GM04504 (cell line): ENCODE measurements around the gene BHLHE40.

Experiments
- DNase-seq: peaks from one replicate; pipeline ENCODE4 v3.0.0-alpha.2; 2012; ENCODE audit warnings: low read depth

Gene BHLHE40

GRCh38 chr3:5019411-5020241 is 40.4 kb downstream of the BHLHE40 start:
- DNase-seq = no peak

GRCh38 chr3:5020242-5020722 is 41.0 kb downstream of the BHLHE40 start:
- DNase-seq = no peak

- no peak for DNase-seq
These were observed 42.2 kb downstream of the BHLHE40 start for GRCh38 chr3:5021116-5022092.

GRCh38 chr3:5022187-5022965 is 43.1 kb downstream of the BHLHE40 start:
- no peak for DNase-seq

GRCh38 chr3:5022966-5023776 is 43.9 kb downstream of the BHLHE40 start:
- peak; percentile 94 for DNase-seq

- DNase-seq = no peak
These were observed 44.6 kb downstream of the BHLHE40 start for GRCh38 chr3:5023777-5024346.

- DNase-seq = no peak
These were observed 46.8 kb downstream of the BHLHE40 start for GRCh38 chr3:5026046-5026362.

GRCh38 chr3:5029715-5030114 is 50.5 kb downstream of the BHLHE40 start:
- no peak for DNase-seq

- no peak for DNase-seq
These were observed 50.9 kb downstream of the BHLHE40 start for GRCh38 chr3:5030152-5030551.

GRCh38 chr3:5032844-5033243 is 53.6 kb downstream of the BHLHE40 start:
- DNase-seq = no peak
